GM12878 (cell line): Measurements from ENCODE around the gene SPRY4. TPM values are rescaled to one million over a fixed set of nuclear protein-coding genes. Genes with fewer than 3 reads are reported as not detected.

Experiments
- ATAC-seq: fragments of 200-7000 bp; cut with Tn5 transposase; 3 replicates; pipeline ENCODE4 v1.9.1; 2020; ENCODE audit warnings: mild to moderate bottlenecking, moderate library complexity
- BruUV-seq: library from RNA; stranded (reverse); fragments of 400-500 nt; replicated peaks from 2 replicates; lab custom pipeline; 2021; lab: Mats Ljungman, UMichigan
- CTCF ChIA-PET: fragments of 300-600 bp; sonication (Branson Sonifier 250); formaldehyde crosslinking; extraction: SDS; loops from one replicate; lab custom pipeline; 2021; ENCODE audit warnings: inconsistent platforms; lab: Yijun Ruan, JAX
- POLR2A ChIA-PET: fragments of 350-600 bp; formaldehyde crosslinking; extraction: SDS; loops from one replicate; lab custom pipeline; 2021; ENCODE audit warnings: inconsistent platforms; lab: Charles Lee
- RAD21 ChIA-PET: fragments of 300-600 bp; sonication (Branson Sonifier 250); formaldehyde crosslinking; loops from one replicate; lab custom pipeline; 2023; ENCODE audit warnings: antibody characterized with exemption; ENCODE audit not compliant: unreplicated experiment; lab: Charles Lee
- SMC1A ChIA-PET: fragments of 300-600 bp; sonication (Branson Sonifier 250); formaldehyde crosslinking; loops from one replicate; lab custom pipeline; 2023; ENCODE audit not compliant: unreplicated experiment, uncharacterized antibody; lab: Charles Lee
- DNase-seq: peaks from one replicate; pipeline ENCODE4 v3.0.0-alpha.2; 2011; ENCODE audit warnings: low read depth, low spot score
- FAIRE-seq: peaks from 3 replicates; lab custom pipeline; 2011; peaks lifted over from hg19 to GRCh38; lab: Jason Lieb, UNC
- H2AFZ ChIP-seq: 2 replicates; pipeline ENCODE4 v1.6.0; 2011; ENCODE audit warnings: low read depth, low read length, control low read depth; ENCODE audit not compliant: control insufficient read depth
- H3K27ac ChIP-seq: 2 replicates; pipeline ENCODE4 v1.5.1; 2011; ENCODE audit warnings: control low read depth; ENCODE audit not compliant: control insufficient read depth, insufficient read depth
- H3K27me3 ChIP-seq, 2 experiments: replicated peaks in 1 of 2; 2 replicates each; pipeline versions ENCODE4 v1.6.0 to v1.6.1; 2011; ENCODE audit warnings: low read length in 1 of 2; ENCODE audit not compliant: control insufficient read depth in 2 of 2, insufficient read depth in 2 of 2
- H3K36me3 ChIP-seq, 2 experiments: 2 replicates each; pipeline ENCODE4 v1.5.1; 2011; ENCODE audit warnings: low read length in 1 of 2; ENCODE audit not compliant: control insufficient read depth in 2 of 2, insufficient read depth in 2 of 2
- H3K4me1 ChIP-seq: 2 replicates; pipeline ENCODE4 v1.6.1; 2011; ENCODE audit warnings: mild to moderate bottlenecking, low read length, moderate library complexity, mixed read lengths; ENCODE audit not compliant: control insufficient read depth, insufficient read depth
- H3K4me2 ChIP-seq: 2 replicates; pipeline ENCODE4 v1.6.0; 2011; ENCODE audit warnings: control low read depth; ENCODE audit not compliant: control insufficient read depth, insufficient read depth
- H3K4me3 ChIP-seq: fragments of 200-600 bp; sonication (generic); 2 replicates; pipeline ENCODE4 v1.5.1; 2016
- H3K79me2 ChIP-seq: 2 replicates; pipeline ENCODE4 v1.6.0; 2011; ENCODE audit warnings: low read length; ENCODE audit not compliant: control insufficient read depth, insufficient read depth
- H3K9ac ChIP-seq: 2 replicates; pipeline ENCODE4 v1.8.0; 2011; ENCODE audit warnings: low read length, control low read depth, mixed read lengths; ENCODE audit not compliant: control insufficient read depth, insufficient read depth
- H3K9me3 ChIP-seq: replicated peaks from 3 replicates; pipeline ENCODE4 v1.5.1; 2011; ENCODE audit warnings: mild to moderate bottlenecking, low read length; ENCODE audit not compliant: control insufficient read depth, insufficient read depth
- H4K20me1 ChIP-seq: 2 replicates; pipeline ENCODE4 v1.6.0; 2011; ENCODE audit not compliant: control insufficient read depth, insufficient read depth
- BCL3 ChIP-seq: IDR thresholded peaks from 2 replicates; pipeline ENCODE4 v1.6.1; 2011; ENCODE audit warnings: borderline replicate concordance, low read depth, mild to moderate bottlenecking, moderate library complexity, low read length; ENCODE audit not compliant: insufficient read depth, poor library complexity, severe bottlenecking
- FOXK2 ChIP-seq: fragments of 450-650 bp; IDR thresholded peaks from 2 replicates; pipeline ENCODE4 v1.6.1; 2017; ENCODE audit warnings: mild to moderate bottlenecking, moderate library complexity
- IRF4 ChIP-seq: IDR thresholded peaks from 2 replicates; pipeline ENCODE4 v1.6.1; 2011; ENCODE audit warnings: low read depth, low read length
- POLR2AphosphoS5 ChIP-seq: IDR thresholded peaks from 2 replicates; pipeline ENCODE4 v1.6.1; 2011; ENCODE audit warnings: mild to moderate bottlenecking, low read length, inconsistent platforms
- SIX5 ChIP-seq: IDR thresholded peaks from 2 replicates; pipeline ENCODE4 v1.6.1; 2011; ENCODE audit warnings: mild to moderate bottlenecking, low read depth, low read length, moderate library complexity; ENCODE audit not compliant: severe bottlenecking
- ZNF622 ChIP-seq: fragments of 450-650 bp; IDR thresholded peaks from 2 replicates; pipeline ENCODE4 v1.6.1; 2017; ENCODE audit warnings: mild to moderate bottlenecking, inconsistent platforms
- ZZZ3 ChIP-seq: IDR thresholded peaks from 2 replicates; pipeline ENCODE4 v1.6.1; 2011; ENCODE audit warnings: low read depth; ENCODE audit not compliant: control insufficient read depth, insufficient read length
- WGBS: methylation state at CpG from one replicate; pipeline ENCODE4 v1.1.6; 2016; ENCODE audit warnings: low lambda C conversion rate; ENCODE audit not compliant: insufficient replicate concordance, insufficient coverage; ENCODE audit errors: missing lambda C conversion rate; 5-methylcytosine and 5-hydroxymethylcytosine counted together
- in situ Hi-C: fragments of 300-500 bp; cut with MboI; formaldehyde crosslinking; loops from 9 replicates; pipeline ENCODE4 v1.14.3; 2018; ENCODE audit warnings: mixed read lengths
- intact Hi-C: fragments of 100-400 bp; cut with micrococcal nuclease; formaldehyde crosslinking; loops from one replicate; pipeline ENCODE4 v1.14.2; 2022; ENCODE audit not compliant: unreplicated experiment
- polyA plus RNA-seq, 11 experiments: library from polyadenylated mRNA; depleted of rRNA in 4 of 11; unstranded in 6 of 11; stranded (reverse) in 5 of 11; fragments of >200 nt; fragmentation: Nextera tagmentation in 4 of 11; fragmentation: Illumina TruSeq in 1 of 11; extraction: Ambion mirVana in 4 of 11; extraction: Trizol in 1 of 11; gene quantifications; 1 replicate in 1 of 11; 2 replicates in 10 of 11; pipeline versions ENCODE4 v1.2.1 to v1.2.3, GENCODE V29; 2011 to 2016; ENCODE audit warnings: inconsistent platforms in 2 of 11, missing spikeins in 2 of 11, low read depth in 1 of 11
- total RNA-seq, 4 experiments: library from RNA; depleted of rRNA in 3 of 4; stranded (reverse); fragments of >200 nt in 3 of 4; fragmentation: Illumina TruSeq in 1 of 4; extraction: Trizol in 1 of 4; gene quantifications; 2 replicates each; pipeline versions ENCODE4 v1.2.1 to v1.2.3, GENCODE V29; 2013 to 2021
- TF ChIP-seq, protein P1 (sequence below): fragments of 450-650 bp; formaldehyde crosslinking; IDR thresholded peaks from 2 replicates; pipeline ENCODE4 v1.4.0; 2022; ENCODE audit warnings: mild to moderate bottlenecking, moderate library complexity

SPRY4 gene
- total and polyA plus RNA-seq, 10 of the 15 experiments (the other 5 are each of a cell fraction or from before 2014, with no cell fraction given) = 0.04 to 1.4 (median 0.18) TPM; not detected in 1

DNA sequence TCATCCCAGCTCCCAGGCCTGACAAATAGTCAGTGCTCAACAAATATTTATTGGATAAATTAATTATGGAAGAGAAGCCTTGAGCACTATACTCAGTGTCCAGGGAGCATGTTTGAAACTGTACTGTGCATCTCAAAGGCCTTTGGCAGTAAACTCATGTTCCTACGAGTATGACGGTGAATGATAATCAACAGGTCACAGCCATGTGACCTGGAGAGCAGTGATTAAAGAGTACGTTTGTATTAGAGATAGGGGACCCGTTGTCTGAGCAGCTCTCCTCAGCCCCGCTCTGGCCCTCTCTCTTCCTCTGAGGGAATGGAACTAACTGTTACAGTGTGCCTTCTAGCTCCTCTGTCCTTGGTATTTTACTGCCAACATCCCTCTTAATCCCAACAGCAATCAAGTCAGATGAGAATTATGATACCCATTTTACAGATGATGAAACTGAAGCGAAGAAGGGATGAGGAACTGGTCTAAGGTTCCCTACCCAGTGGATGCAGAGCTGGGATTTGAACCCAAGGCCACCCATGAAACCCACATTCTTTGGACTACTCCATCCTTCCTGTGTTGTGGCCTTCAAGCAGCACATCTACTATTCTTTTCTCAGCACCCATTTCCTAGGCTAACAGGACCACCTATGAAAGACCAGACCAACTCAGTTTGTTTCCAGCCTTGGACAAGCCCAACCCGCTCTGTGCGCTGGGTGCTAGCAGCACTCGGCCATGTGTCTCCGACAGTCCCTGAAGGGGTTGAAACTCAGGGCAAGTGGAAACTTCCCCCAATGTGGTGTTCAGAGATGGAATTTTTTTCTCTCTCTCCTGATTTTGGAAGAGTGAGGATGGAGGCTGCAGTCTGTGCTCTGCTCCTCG, 34.9 kb downstream of the SPRY4 start:
- TF ChIP-seq FOXK2 (no peak), BCL3 (no peak), IRF4 (no peak), ZZZ3 (no peak), POLR2AphosphoS5 (no peak), ZNF622 (no peak), SIX5 (no peak)
- TF ChIP-seq, protein P1, sequence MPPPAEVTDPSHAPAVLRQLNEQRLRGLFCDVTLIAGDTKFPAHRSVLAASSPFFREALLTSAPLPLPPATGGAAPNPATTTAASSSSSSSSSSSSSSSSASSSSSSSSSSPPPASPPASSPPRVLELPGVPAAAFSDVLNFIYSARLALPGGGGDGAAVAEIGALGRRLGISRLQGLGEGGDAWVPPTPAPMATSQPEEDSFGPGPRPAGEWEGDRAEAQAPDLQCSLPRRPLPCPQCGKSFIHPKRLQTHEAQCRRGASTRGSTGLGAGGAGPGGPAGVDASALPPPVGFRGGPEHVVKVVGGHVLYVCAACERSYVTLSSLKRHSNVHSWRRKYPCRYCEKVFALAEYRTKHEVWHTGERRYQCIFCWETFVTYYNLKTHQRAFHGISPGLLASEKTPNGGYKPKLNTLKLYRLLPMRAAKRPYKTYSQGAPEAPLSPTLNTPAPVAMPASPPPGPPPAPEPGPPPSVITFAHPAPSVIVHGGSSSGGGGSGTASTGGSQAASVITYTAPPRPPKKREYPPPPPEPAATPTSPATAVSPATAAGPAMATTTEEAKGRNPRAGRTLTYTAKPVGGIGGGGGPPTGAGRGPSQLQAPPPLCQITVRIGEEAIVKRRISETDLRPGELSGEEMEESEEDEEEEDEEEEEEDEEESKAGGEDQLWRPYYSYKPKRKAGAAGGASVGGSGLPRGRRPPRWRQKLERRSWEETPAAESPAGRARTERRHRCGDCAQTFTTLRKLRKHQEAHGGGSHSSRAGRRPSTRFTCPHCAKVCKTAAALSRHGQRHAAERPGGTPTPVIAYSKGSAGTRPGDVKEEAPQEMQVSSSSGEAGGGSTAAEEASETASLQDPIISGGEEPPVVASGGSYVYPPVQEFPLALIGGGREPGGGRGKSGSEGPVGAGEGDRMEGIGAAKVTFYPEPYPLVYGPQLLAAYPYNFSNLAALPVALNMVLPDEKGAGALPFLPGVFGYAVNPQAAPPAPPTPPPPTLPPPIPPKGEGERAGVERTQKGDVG (CRISPR knock-in tag) = no peak

More for the DNA sequence above, 34.9 kb downstream of the SPRY4 start:
- no peaks in the 10 kb centered on the region for H3K9me3 ChIP-seq
- no peaks in the 10 kb centered on the region for H3K27me3 ChIP-seq
- H3K36me3 ChIP-seq = no peaks in the 10 kb centered on the region
- no peak overlapping the region for H3K4me2 ChIP-seq
- no TSS peak for BruUV-seq
- no peak overlapping the region for H3K9ac ChIP-seq
- ChIA-PET POLR2A (interaction anchor here (0.5 to 0.9 kb wide), 2 partner anchors 9 to 356 kb away, joined by 3 to 4 read pairs; no protein-coding TSS in a partner anchor), RAD21 (interaction anchor here (0.9 kb wide), 1 partner anchor 35 kb away, joined by 3 read pairs; the partner anchor contains the start of gene SPRY4), CTCF (no interaction called here), SMC1A (interaction anchor here (1.2 kb wide), 1 partner anchor 30 kb away, joined by 3 read pairs; no protein-coding TSS in a partner anchor)
- in situ Hi-C loops (no loop called here), intact Hi-C loops (no loop called here)
- ATAC-seq (no peak), FAIRE-seq (no peak), DNase-seq (no peak)
- H3K4me1 ChIP-seq = peaks cover 7% of the 10 kb centered on the region
- H2AFZ ChIP-seq = no peak overlapping the region
- no peaks in the 10 kb centered on the region for H3K79me2 ChIP-seq
- H4K20me1 ChIP-seq = no peaks in the 10 kb centered on the region
- no peak overlapping the region for H3K4me3 ChIP-seq
- no peak overlapping the region for H3K27ac ChIP-seq
- 51% methylated on average over 11 of the region's 11 CpGs for WGBS
